Stimulated activated CD4-positive, alpha-beta T cell treated with anti-CD3 and anti-CD28 coated beads, Interleukin-2, amount 100 ng/mL, for 24 hours (primary cell): ENCODE results near the gene CREB3L1.
A peak's percentile ranks its signal among the peaks of the same experiment; 100 is the strongest.

ENCODE experiments used
- DNase-seq, 2 donors: peaks; one replicate each; pipeline ENCODE4 v3.0.0-alpha.2; 2020

CREB3L1 gene

DNA sequence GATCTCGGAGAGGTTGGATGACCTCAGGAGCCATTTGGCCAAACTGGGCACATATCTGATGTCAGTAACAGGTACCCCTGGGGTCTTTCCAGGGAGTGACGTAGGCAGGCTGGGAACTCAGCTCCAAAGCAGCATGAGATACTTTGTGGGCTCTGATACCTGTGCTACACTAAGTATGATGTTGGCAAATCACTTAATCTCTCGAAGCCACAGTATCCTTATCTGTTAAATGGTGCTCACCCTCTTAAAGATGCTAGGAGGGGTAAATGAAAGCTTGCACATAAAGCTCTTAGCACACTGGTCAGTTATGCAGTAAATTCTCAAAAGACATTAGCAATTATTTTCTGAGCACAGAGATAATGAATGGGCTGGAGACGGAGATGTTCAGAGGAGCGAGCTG, 52.7 kb downstream of the CREB3L1 start:
- no peak for DNase-seq

DNA sequence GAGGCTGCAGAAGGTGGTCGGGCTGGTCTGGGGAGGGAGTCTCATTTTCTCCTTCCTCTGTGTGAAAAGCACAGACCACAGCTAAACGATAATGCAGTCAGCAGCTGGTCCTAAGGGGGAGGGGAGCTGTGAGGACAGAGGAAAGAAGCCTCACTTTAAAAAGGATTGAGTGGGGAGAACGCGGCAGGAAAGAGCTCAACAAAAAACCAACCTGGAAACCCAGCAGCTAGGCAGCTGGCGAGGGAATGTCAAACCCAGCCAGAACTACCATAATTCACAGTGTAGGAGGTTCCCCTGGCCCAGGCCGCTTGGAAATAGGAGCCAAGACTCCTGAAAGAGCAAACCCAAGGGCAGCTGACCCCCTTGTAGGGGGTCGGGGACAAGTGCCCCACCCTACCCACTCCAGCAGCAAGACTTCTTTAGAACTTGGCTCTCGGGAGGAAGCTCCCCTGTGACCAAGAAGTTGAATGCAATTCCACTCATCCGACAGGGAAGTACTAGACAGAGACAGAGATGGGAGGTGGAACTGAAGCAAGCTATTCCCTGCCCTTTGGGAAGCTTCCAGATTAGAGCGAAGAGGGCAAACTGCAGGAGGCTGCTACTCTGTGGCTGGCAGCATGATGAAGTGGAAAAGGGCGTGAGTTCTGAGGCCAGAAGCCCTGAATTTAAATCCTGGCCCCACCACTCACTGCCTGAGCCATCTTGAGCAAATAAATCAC, 53.3 kb downstream of the CREB3L1 start:
- no peak for DNase-seq

- peak in 1 of 2 donors; percentile 62 for DNase-seq
Observed at GRCh38 chr11:46331282-46331984, 54.0 kb downstream of the CREB3L1 start.

- no peak for DNase-seq
Observed at GRCh38 chr11:46332093-46332567, 54.7 kb downstream of the CREB3L1 start.

DNA sequence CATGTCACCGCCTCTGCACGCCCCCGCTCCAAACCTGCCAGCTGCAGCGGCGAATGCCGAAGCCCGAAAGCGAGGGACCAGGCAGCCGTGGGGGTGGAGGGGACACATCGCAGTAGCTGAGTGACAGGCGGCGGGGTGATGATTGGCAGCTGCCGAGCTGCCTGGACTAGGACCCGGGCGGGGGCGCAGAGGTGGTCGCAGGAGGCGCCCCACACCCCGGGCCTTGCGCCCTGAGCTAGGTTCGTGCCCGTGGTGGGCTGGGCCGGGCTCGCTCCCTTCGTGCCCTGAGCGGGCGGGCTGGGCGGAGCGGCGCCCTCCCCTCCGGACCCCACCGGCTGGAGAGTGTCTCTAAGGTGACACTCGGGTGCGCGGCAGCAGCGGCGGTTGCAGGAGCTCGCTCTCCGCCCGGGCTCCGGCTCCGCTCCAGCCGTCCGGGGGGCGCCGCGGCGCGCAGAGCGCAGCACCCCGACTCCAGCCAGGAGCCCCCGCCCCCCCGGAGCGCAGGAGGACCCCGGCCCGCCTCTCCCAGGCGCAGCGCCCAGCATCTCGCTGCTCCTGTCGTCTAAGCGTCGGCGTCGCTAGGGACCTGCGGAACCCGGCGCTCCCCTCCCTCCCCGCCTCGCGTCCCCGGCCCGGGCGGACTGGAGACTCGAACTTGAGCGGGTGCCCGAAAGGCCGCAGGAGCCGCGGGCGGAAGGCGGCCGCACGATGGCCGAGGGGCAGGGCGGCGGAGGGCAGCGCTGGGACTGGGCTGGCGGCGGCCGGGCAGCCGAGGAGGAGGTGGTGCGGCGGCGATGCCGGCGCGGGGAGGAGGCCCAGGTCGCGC, 55.3 kb downstream of the CREB3L1 start:
- peak; percentile 64 to 66 for DNase-seq

DNA sequence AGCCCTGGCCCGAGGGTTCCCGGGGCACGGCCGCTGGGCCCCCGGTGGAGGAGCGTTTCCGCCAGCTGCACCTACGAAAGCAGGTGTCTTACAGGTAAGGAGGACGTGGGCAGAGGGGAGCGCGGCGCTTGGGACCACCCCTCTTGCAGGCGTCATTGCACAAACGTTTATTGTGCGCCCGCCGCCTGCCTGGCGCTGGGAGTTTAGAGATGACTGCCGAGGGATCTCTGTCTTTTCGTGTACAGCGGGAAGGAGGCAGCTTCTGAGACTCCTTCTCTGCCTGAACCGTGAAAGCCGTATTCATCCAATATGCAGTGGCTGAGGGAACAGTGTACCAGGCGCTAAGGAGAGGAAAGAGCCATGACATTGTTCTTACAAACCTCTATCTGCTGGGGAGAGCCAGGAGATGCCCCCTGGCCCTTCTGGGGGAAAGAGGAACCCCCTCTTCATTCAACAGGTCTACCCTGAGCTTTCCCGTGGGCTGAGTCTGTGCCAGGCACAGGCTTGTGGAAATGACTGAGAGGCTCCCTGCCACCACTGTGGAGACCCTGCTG, 56.0 kb downstream of the CREB3L1 start:
- DNase-seq = no peak

GRCh38 chr11:46334211-46334610, 56.7 kb downstream of the CREB3L1 start:
- DNase-seq = no peak

- no peak for DNase-seq
Observed at GRCh38 chr11:46335271-46335670, 57.8 kb downstream of the CREB3L1 start.

GRCh38 chr11:46335890-46336562, 58.6 kb downstream of the CREB3L1 start:
- DNase-seq = no peak

GRCh38 chr11:46336563-46337180, 59.2 kb downstream of the CREB3L1 start:
- no peak for DNase-seq

GRCh38 chr11:46337626-46338345, 60.3 kb downstream of the CREB3L1 start:
- DNase-seq = no peak

- no peak for DNase-seq
Observed at GRCh38 chr11:46338636-46338987, 61.1 kb downstream of the CREB3L1 start.

GRCh38 chr11:46338988-46339666, 61.7 kb downstream of the CREB3L1 start:
- DNase-seq = no peak

GRCh38 chr11:46339816-46340215, 62.4 kb downstream of the CREB3L1 start:
- DNase-seq = no peak

DNA sequence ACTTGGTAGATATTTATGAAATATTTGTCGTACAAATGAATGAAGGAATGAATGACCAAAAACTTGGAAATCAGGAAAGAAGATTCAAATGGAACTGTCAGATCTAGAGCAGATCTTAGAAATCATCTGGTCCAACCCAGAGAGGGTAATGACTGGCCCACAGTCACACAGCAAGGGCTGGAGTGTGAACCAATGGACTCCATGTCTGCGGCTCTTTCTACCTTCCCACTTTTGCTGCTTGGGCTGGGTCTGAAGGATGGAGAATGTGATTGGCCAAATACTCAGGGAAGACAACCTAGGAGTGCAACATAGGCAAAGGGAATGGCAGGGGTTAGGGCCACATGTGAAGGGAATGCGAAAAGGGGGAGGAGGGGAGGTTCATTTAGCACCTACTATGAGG, 64.0 kb downstream of the CREB3L1 start:
- DNase-seq = no peak

DNA sequence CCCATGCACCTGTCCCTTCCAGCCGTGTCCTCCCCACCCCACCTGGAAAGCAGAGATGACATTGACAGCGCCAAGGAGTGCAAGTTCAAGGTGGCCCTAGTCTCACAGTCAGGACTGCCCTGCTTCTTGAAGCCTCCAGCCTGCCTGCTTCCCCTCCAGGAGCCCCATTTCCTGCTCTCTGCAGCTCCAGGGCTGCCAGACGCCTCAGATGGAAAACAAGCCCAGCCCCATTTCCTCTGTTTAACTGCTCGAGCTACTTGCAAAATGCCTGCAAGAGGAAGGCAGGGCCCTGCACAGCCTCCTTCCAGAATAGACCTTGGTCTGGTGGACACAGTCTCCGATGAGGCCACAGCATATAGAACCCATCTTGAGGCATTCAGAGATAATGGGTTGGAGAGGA, 64.8 kb downstream of the CREB3L1 start:
- no peak for DNase-seq

GRCh38 chr11:46343520-46343919, 66.1 kb downstream of the CREB3L1 start:
- no peak for DNase-seq

- DNase-seq = peak in 1 of 2 donors; percentile 40
Observed at GRCh38 chr11:46345131-46345597, 67.7 kb downstream of the CREB3L1 start.

- DNase-seq = peak; percentile 43 to 47
Observed at GRCh38 chr11:46345881-46346484, 68.5 kb downstream of the CREB3L1 start.
